ENCODE results near the gene OLFM4.

- no peak for TF ChIP-seq ARNTL (CRISPR knock-in tag; IDR thresholded peaks at IDR 0.05; ENCODE audit: borderline replicate concordance, low read depth)
- no peak for TF ChIP-seq CREB5 (CRISPR knock-in tag; IDR thresholded peaks at IDR 0.05; ENCODE audit: low read depth)
- no peak for TF ChIP-seq ZFP3 (CRISPR knock-in tag; IDR thresholded peaks at IDR 0.05)
- TF ChIP-seq ZFP30 (CRISPR knock-in tag; IDR thresholded peaks at IDR 0.05), result no peak
- no peak for TF ChIP-seq ESRRG (CRISPR knock-in tag; IDR thresholded peaks at IDR 0.05)
- no peak for TF ChIP-seq PATZ1 (CRISPR knock-in tag; IDR thresholded peaks at IDR 0.05; ENCODE audit: borderline replicate concordance)
These were observed 12.6 kb upstream of the OLFM4 start for GRCh38 chr13:53015971-53016370.

Measured in SK-N-SH treated with all-trans-retinoic acid at 6 μM for 48 hours (cell line).